ENCODE data around the gene FAAP20. TPM values are rescaled to one million over a fixed set of nuclear protein-coding genes. Genes with fewer than 3 reads are reported as not detected.

FAAP20 gene
- total and polyA plus RNA-seq, 2 experiments from 2014 or later = 79.1 to 167 TPM

- no peak for ATAC-seq
- Mint-ChIP-seq H3K9me3 (no peaks in the 10 kb centered on the region; the same call in 1 of the 3 replicates), H3K4me3 (no peak overlapping the region), H3K27ac (no peak overlapping the region), H3K36me3 (ENCODE audit: low read depth) (peaks cover 23% of the 10 kb centered on the region), H3K27me3 (ENCODE audit: insufficient read depth, low read depth, poor library complexity) (peaks cover 33% of the 10 kb centered on the region), H3K4me1 (peaks cover 2% of the 10 kb centered on the region; the same call in 2 of the 3 replicates)
- no peaks in the 10 kb centered on the region; the same call in 1 of the 2 replicates for H4K20me1 ChIP-seq (replicated peaks; ENCODE audit: insufficient read depth)
- H3K36me3 ChIP-seq (ENCODE audit: insufficient read depth) = no peaks in the 10 kb centered on the region
- DNase-seq (ENCODE audit: low spot score) = no peak
- H3K9me2 ChIP-seq (ENCODE audit: insufficient read depth) = no peaks in the 10 kb centered on the region
- no peak overlapping the region for H3K27ac ChIP-seq (ENCODE audit: low read depth)
- H3K4me1 ChIP-seq (ENCODE audit: insufficient read depth) = no peaks in the 10 kb centered on the region
- no peak overlapping the region for H3K4me2 ChIP-seq
- no peaks in the 10 kb centered on the region for H3K79me2 ChIP-seq (replicated peaks; ENCODE audit: insufficient read depth)
- TF ChIP-seq CTCF (conservative IDR thresholded peaks at IDR 0.05; ENCODE audit: low read depth in 2 of 2) = no peak
- no peak for TF ChIP-seq EZH2 (IDR thresholded peaks at IDR 0.05; ENCODE audit: low read depth, unreplicated experiment)
- no peak for TF ChIP-seq CREB1 (CRISPR knock-in tag; IDR thresholded peaks at IDR 0.05; ENCODE audit: low read depth)
- TF ChIP-seq STAT1 (IDR thresholded peaks at IDR 0.05; ENCODE audit: unreplicated experiment) = no peak
- no peak for TF ChIP-seq ZNF462 (CRISPR knock-in tag; IDR thresholded peaks at IDR 0.05)
- TF ChIP-seq ETS1 (IDR thresholded peaks at IDR 0.05) = no peak
- TF ChIP-seq REST (IDR thresholded peaks at IDR 0.05; ENCODE audit: unreplicated experiment) = no peak
- no peak for TF ChIP-seq ZNF114 (CRISPR knock-in tag; IDR thresholded peaks at IDR 0.05)
- TF ChIP-seq ZNF331 (CRISPR knock-in tag; IDR thresholded peaks at IDR 0.05; ENCODE audit: low read depth) = no peak
- no peak for TF ChIP-seq JUNB (IDR thresholded peaks at IDR 0.05; ENCODE audit: unreplicated experiment)
- no peak for TF ChIP-seq NANOG (IDR thresholded peaks at IDR 0.05; ENCODE audit: borderline replicate concordance)
- no peak for TF ChIP-seq EZH2phosphoT487 (IDR thresholded peaks at IDR 0.05; ENCODE audit: unreplicated experiment)
- no peak for TF ChIP-seq POLR2AphosphoS5 (IDR thresholded peaks at IDR 0.05; ENCODE audit: low read depth)
- H3K4me3 ChIP-seq = no peak overlapping the region
- no peaks in the 10 kb centered on the region for H3K27me3 ChIP-seq (ENCODE audit: insufficient read depth)
- 0 out of 2 replicates have a peak, but pooled peaks cover 3% of the 10 kb centered on the region for H3F3A ChIP-seq (replicated peaks; ENCODE audit: low read depth)
- no peak overlapping the region for H2AFZ ChIP-seq
These were observed 10.0 kb downstream of the FAAP20 start for GRCh38 chr1:2184531-2184930.
